IMR-90 (cell line): ENCODE measurements around the gene PRSS56. TPM values are rescaled to one million over a fixed set of nuclear protein-coding genes. Genes with fewer than 3 reads are reported as not detected.

Experiments
- ATAC-seq: fragments of 200-7000 bp; cut with Tn5 transposase; 2 replicates; pipeline ENCODE4 v1.9.1; 2020; ENCODE audit warnings: low read depth, mild to moderate bottlenecking, moderate library complexity
- BruUV-seq: library from RNA; stranded (reverse); fragments of 400-500 nt; replicated peaks from 2 replicates; lab custom pipeline; 2021; lab: Mats Ljungman, UMichigan
- CTCF ChIA-PET: fragments of 300-600 bp; formaldehyde crosslinking; extraction: SDS; loops from one replicate; lab custom pipeline; 2021; ENCODE audit warnings: antibody characterized with exemption; lab: Yijun Ruan, JAX
- POLR2A ChIA-PET: fragments of 300-600 bp; sonication (Branson Sonifier 250); formaldehyde crosslinking; loops from one replicate; lab custom pipeline; 2022; ENCODE audit warnings: antibody characterized with exemption; ENCODE audit not compliant: unreplicated experiment; lab: Charles Lee
- DNase-seq: peaks from one replicate; pipeline ENCODE4 v3.0.0; 2013
- H2AFZ ChIP-seq: replicated peaks from 2 replicates; pipeline ENCODE3; 2013; ENCODE audit warnings: low read length, mild to moderate bottlenecking; ENCODE audit not compliant: poor library complexity
- H2AK5ac ChIP-seq: 2 replicates; pipeline ENCODE4 v1.6.1; 2013; ENCODE audit warnings: low read depth, low read length, inconsistent platforms
- H2AK9ac ChIP-seq: replicated peaks from 2 replicates; pipeline ENCODE3; 2013; ENCODE audit warnings: mild to moderate bottlenecking, low read depth, low read length, moderate library complexity; ENCODE audit not compliant: poor library complexity
- H2BK120ac ChIP-seq: 2 replicates; pipeline ENCODE4 v1.6.1; 2013; ENCODE audit warnings: low read depth, low read length, inconsistent platforms
- H2BK15ac ChIP-seq: 3 replicates; pipeline ENCODE4 v1.6.1; 2013; ENCODE audit warnings: low read depth, low read length, inconsistent platforms
- H2BK20ac ChIP-seq: 2 replicates; pipeline ENCODE4 v1.6.1; 2013; ENCODE audit warnings: low read depth, mild to moderate bottlenecking, inconsistent platforms, low read length, moderate library complexity
- H2BK5ac ChIP-seq: 2 replicates; pipeline ENCODE4 v1.6.1; 2013; ENCODE audit warnings: mild to moderate bottlenecking, low read depth, low read length, inconsistent platforms; ENCODE audit not compliant: poor library complexity, severe bottlenecking
- H3K14ac ChIP-seq: replicated peaks from 2 replicates; pipeline ENCODE4 v1.6.1; 2013; ENCODE audit warnings: low read depth, low read length, inconsistent platforms
- H3K18ac ChIP-seq: 2 replicates; pipeline ENCODE4 v1.6.1; 2013; ENCODE audit warnings: low read depth, low read length, control low read depth
- H3K23ac ChIP-seq: 2 replicates; pipeline ENCODE4 v1.6.1; 2013; ENCODE audit warnings: low read depth, low read length, inconsistent platforms
- H3K27ac ChIP-seq: 2 replicates; pipeline ENCODE4 v1.5.1; 2013; ENCODE audit warnings: mild to moderate bottlenecking, control low read depth, low read length; ENCODE audit not compliant: insufficient read depth
- H3K27me3 ChIP-seq: 2 replicates; pipeline ENCODE4 v1.6.1; 2013; ENCODE audit warnings: low read length; ENCODE audit not compliant: control insufficient read depth, insufficient read depth
- H3K36me3 ChIP-seq: 2 replicates; pipeline ENCODE4 v1.6.1; 2013; ENCODE audit warnings: low read length, mixed read lengths; ENCODE audit not compliant: control insufficient read depth, insufficient read depth
- H3K4ac ChIP-seq: 2 replicates; pipeline ENCODE4 v1.6.1; 2013; ENCODE audit warnings: low read depth, low read length, inconsistent platforms
- H3K4me1 ChIP-seq: 2 replicates; pipeline ENCODE4 v1.6.1; 2013; ENCODE audit warnings: low read length, mixed read lengths; ENCODE audit not compliant: control insufficient read depth, insufficient read depth
- H3K4me2 ChIP-seq: 2 replicates; pipeline ENCODE4 v1.6.1; 2013; ENCODE audit warnings: low read depth, mild to moderate bottlenecking, control low read depth, low read length, moderate library complexity
- H3K4me3 ChIP-seq: 2 replicates; pipeline ENCODE4 v1.5.1; 2013; ENCODE audit warnings: low read depth, mild to moderate bottlenecking, control low read depth, low read length, moderate library complexity; ENCODE audit not compliant: insufficient read depth
- H3K56ac ChIP-seq: 2 replicates; pipeline ENCODE4 v1.6.1; 2013; ENCODE audit warnings: low read length, inconsistent platforms; ENCODE audit not compliant: insufficient read depth; ENCODE audit errors: extremely low read depth
- H3K79me1 ChIP-seq, 2 experiments: 2 replicates each; pipeline ENCODE4 v1.6.1; 2013; ENCODE audit warnings: low read length in 2 of 2, inconsistent platforms in 1 of 2, low read depth in 1 of 2
- H3K9ac ChIP-seq: 2 replicates; pipeline ENCODE4 v1.6.1; 2013; ENCODE audit warnings: low read depth, low read length, control low read depth
- H3K9me1 ChIP-seq: 2 replicates; pipeline ENCODE4 v1.6.1; 2013; ENCODE audit warnings: low read length, inconsistent platforms; ENCODE audit not compliant: insufficient read depth
- H3K9me3 ChIP-seq: 2 replicates; pipeline ENCODE4 v1.6.1; 2013; ENCODE audit warnings: low read length; ENCODE audit not compliant: control insufficient read depth, insufficient read depth
- H4K20me1 ChIP-seq: 2 replicates; pipeline ENCODE4 v1.6.1; 2013; ENCODE audit warnings: low read length, inconsistent platforms; ENCODE audit not compliant: insufficient read depth
- H4K5ac ChIP-seq: 2 replicates; pipeline ENCODE4 v1.6.1; 2013; ENCODE audit warnings: mild to moderate bottlenecking, low read depth, low read length, control low read depth
- H4K8ac ChIP-seq, 2 experiments: 2 replicates each; pipeline ENCODE4 v1.6.1; 2013; ENCODE audit warnings: low read depth in 2 of 2, low read length in 2 of 2, control low read depth in 1 of 2, inconsistent platforms in 1 of 2
- H4K91ac ChIP-seq: 2 replicates; pipeline ENCODE4 v1.6.1; 2013; ENCODE audit warnings: low read depth, low read length, inconsistent platforms; ENCODE audit not compliant: insufficient read depth
- BHLHE40 ChIP-seq: fragments of 150-350 bp; IDR thresholded peaks from 2 replicates; pipeline ENCODE4 v1.6.1; 2016; ENCODE audit warnings: mild to moderate bottlenecking, low read depth, low read length
- CEBPB ChIP-seq: IDR thresholded peaks from 2 replicates; pipeline ENCODE4 v1.6.1; 2012; ENCODE audit warnings: low read depth, low read length, improper control_type of control experiment
- MAZ ChIP-seq: IDR thresholded peaks from 2 replicates; pipeline ENCODE4 v1.6.1; 2012; ENCODE audit warnings: low read depth, mild to moderate bottlenecking, low read length, improper control_type of control experiment, moderate library complexity, borderline replicate concordance
- POLR2A ChIP-seq: IDR thresholded peaks from 2 replicates; pipeline ENCODE4 v1.6.1; 2012; ENCODE audit warnings: mild to moderate bottlenecking, low read depth, low read length
- RFX5 ChIP-seq: IDR thresholded peaks from 2 replicates; pipeline ENCODE4 v1.8.0; 2012; ENCODE audit warnings: low read depth, mild to moderate bottlenecking, low read length, moderate library complexity
- WGBS, 2 experiments: methylation state at CpG; one replicate each; pipeline versions ENCODE4 v1.1.5 to v1.1.7; 2013; ENCODE audit warnings: missing lambda C conversion rate in 2 of 2; ENCODE audit not compliant: insufficient read length in 1 of 2; ENCODE audit errors: extremely low coverage in 2 of 2; 5-methylcytosine and 5-hydroxymethylcytosine counted together
- dilution Hi-C: fragments of 300-500 bp; cut with HindIII; formaldehyde crosslinking; loops from one replicate; pipeline ENCODE4 v1.14.3; 2018; ENCODE audit warnings: low sequenced_read_pairs; ENCODE audit not compliant: unreplicated experiment
- in situ Hi-C: fragments of 300-500 bp; cut with MboI; formaldehyde crosslinking; loops from 3 replicates; pipeline ENCODE4 v1.14.3; 2019; ENCODE audit warnings: low sequenced_read_pairs, inconsistent platforms, mixed read lengths
- intact Hi-C: fragments of 100-400 bp; cut with micrococcal nuclease; formaldehyde crosslinking; loops from 2 replicates; pipeline ENCODE4 v1.10.0; 2022
- polyA plus RNA-seq, 3 experiments: library from polyadenylated mRNA; depleted of rRNA; stranded (reverse); fragments of >200 nt; gene quantifications; 2 replicates each; pipeline ENCODE4 v1.2.3, GENCODE V29; 2012; ENCODE audit warnings: low replicate concordance in 1 of 3
- total RNA-seq: library from RNA; depleted of rRNA; stranded (reverse); fragments of >200 nt; gene quantifications from 2 replicates; pipeline ENCODE4 v1.2.3, GENCODE V29; 2012

Gene PRSS56
- total and polyA plus RNA-seq, 2 of the 4 experiments (the other 2 are of a cell fraction): not detected

DNA sequence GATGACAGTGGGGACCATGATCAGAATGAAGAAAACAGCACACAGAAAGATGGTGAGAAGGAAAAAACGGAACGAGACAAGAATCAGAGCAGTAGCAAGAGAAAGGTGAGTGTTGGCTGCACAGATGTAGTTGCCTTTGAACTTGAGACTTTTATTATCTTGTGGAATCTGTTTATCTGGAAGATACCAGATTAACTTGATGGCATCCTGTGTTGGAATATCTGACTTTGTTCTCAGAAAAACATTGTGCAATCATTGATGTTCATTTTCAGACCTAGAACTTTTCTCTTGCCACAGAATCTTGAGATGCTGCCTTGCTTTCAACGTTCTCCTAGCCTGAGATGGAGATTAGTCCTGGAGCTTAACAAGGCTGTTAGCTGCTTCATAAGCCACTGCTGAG is 36.2 kb downstream of the PRSS56 start:
- peaks cover 28% of the 10 kb centered on the region for H3K36me3 ChIP-seq
- DNase-seq (no peak), ATAC-seq (no peak)
- intact Hi-C loops: no loop called here
- H4K91ac ChIP-seq: no peak overlapping the region
- no peaks in the 10 kb centered on the region for H3K4me1 ChIP-seq
- no peaks in the 10 kb centered on the region for H3K27me3 ChIP-seq
- H2AFZ ChIP-seq: no peak overlapping the region
- no peak overlapping the region for H4K8ac ChIP-seq
- 100% methylated on average over 2 of the region's 3 CpGs; no CpG with 5 or more reads in 1 of the 2 experiments for WGBS, 2 experiments
- no peak overlapping the region for H2BK120ac ChIP-seq
- TF ChIP-seq RFX5 (no peak), BHLHE40 (no peak), CEBPB (peak; percentile 84), POLR2A (no peak), MAZ (no peak)
- H2BK20ac ChIP-seq: no peak overlapping the region
- no peak overlapping the region for H4K5ac ChIP-seq
- H3K4me2 ChIP-seq: no peak overlapping the region
- H3K9me3 ChIP-seq: no peaks in the 10 kb centered on the region
- dilution Hi-C loops: no loop called here
- H3K9me1 ChIP-seq: peaks cover 10% of the 10 kb centered on the region
- H2BK15ac ChIP-seq: no peak overlapping the region
- H4K20me1 ChIP-seq: peaks cover 43% of the 10 kb centered on the region; the same call in 1 of the 2 replicates
- no peak overlapping the region for H3K14ac ChIP-seq
- H3K79me1 ChIP-seq: peaks cover 28 to 71% of the 10 kb centered on the region in 2 experiments
- ChIA-PET CTCF (no interaction called here), POLR2A (no interaction called here)
- no peak overlapping the region for H2BK5ac ChIP-seq
- no peak overlapping the region for H3K23ac ChIP-seq
- no peak overlapping the region for H2AK9ac ChIP-seq
- no peak overlapping the region for H3K9ac ChIP-seq
- H2AK5ac ChIP-seq: no peak overlapping the region
- no peak overlapping the region for H3K4ac ChIP-seq
- BruUV-seq: no TSS peak
- no peak overlapping the region for H3K18ac ChIP-seq
- no peak overlapping the region for H3K27ac ChIP-seq
- H3K4me3 ChIP-seq: no peak overlapping the region
- no peak overlapping the region for H3K56ac ChIP-seq
- in situ Hi-C loops: no loop called here
